ENCODE data around the gene LRCH4.

- TF ChIP-seq, protein P1, sequence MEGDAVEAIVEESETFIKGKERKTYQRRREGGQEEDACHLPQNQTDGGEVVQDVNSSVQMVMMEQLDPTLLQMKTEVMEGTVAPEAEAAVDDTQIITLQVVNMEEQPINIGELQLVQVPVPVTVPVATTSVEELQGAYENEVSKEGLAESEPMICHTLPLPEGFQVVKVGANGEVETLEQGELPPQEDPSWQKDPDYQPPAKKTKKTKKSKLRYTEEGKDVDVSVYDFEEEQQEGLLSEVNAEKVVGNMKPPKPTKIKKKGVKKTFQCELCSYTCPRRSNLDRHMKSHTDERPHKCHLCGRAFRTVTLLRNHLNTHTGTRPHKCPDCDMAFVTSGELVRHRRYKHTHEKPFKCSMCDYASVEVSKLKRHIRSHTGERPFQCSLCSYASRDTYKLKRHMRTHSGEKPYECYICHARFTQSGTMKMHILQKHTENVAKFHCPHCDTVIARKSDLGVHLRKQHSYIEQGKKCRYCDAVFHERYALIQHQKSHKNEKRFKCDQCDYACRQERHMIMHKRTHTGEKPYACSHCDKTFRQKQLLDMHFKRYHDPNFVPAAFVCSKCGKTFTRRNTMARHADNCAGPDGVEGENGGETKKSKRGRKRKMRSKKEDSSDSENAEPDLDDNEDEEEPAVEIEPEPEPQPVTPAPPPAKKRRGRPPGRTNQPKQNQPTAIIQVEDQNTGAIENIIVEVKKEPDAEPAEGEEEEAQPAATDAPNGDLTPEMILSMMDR (IDR thresholded peaks at IDR 0.05; ENCODE audit: insufficient read depth, low read length, poor library complexity, severe bottlenecking), result no peak
- TF ChIP-seq EZH2phosphoT487 (conservative IDR thresholded peaks at IDR 0.05; ENCODE audit: low read length), result no peak
Measured at GRCh38 chr7:100555701-100556100, 30.2 kb downstream of the LRCH4 start.

Data from SU-DHL-6 (cell line).